Esophagus muscularis mucosa (tissue), 4 donors: ENCODE results near the gene RIMS1.

Experiments
- CTCF ChIP-seq, 3 experiments: fragments of 200-600 bp in 2 of 3; fragments of 450-650 bp in 1 of 3; sonication (generic) in 2 of 3; IDR thresholded peaks; one replicate each; pipeline ENCODE4 v1.5.1; 2017 to 2019; ENCODE audit warnings: antibody characterized with exemption in 3 of 3, mild to moderate bottlenecking in 2 of 3, moderate library complexity in 1 of 3
- EP300 ChIP-seq: sonication (generic); formaldehyde crosslinking; IDR thresholded peaks from one replicate; pipeline ENCODE4 v1.6.1; 2017; ENCODE audit warnings: antibody characterized with exemption
- POLR2A ChIP-seq: fragments of 450-650 bp; IDR thresholded peaks from one replicate; pipeline ENCODE4 v1.6.1; 2017; ENCODE audit warnings: antibody characterized with exemption, moderate library complexity, mild to moderate bottlenecking, low read depth

DNA sequence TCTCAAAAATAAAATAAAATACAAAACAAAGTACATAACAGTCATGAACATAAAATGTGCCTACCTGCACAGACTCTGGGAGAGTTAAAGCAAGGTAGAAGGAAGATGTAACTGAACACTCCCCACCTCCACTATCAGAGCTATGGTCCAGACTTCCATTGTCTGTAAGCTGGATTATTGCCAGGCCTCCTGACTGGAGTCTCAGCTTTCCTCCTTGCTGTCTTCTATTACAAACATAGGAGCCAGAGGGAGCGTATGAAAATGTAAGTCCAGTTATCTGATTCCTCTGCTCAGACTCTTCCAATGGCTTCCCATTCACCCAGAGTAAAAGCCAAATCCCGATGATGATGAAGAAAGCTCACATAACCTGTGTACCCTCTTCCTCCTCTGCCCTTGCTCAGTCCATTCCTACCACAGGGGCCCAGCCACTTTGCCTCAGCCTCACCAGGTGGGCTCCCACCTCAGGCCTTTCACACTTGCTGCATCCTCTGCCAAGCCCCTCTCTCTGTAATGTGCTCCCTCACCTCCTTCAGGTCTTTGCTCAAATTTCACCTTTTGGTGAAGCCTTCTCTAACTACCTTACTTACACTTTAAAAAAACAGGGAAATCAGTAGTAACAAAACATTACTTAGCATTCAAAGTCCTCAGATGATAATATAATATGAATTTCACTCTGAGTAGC is 194.1 kb downstream of the RIMS1 start:
- TF ChIP-seq CTCF (IDR thresholded peaks at IDR 0.05) (no peak), POLR2A (no peak), EP300 (no peak)
